WTC11 (cell line): ENCODE measurements around the gene SESN2.

Source experiments
- CREM ChIP-seq: sonication (generic); formaldehyde crosslinking; IDR thresholded peaks from 2 replicates; pipeline ENCODE4 v1.8.1; 2022; ENCODE audit warnings: mild to moderate bottlenecking, missing genetic modification reagents, moderate library complexity
- CTCF ChIP-seq: fragments of 200-600 bp; IDR thresholded peaks from 2 replicates; pipeline ENCODE4 v1.8.0; 2022; ENCODE audit warnings: antibody characterized with exemption
- E2F1 ChIP-seq: sonication (generic); formaldehyde crosslinking; IDR thresholded peaks from 2 replicates; pipeline ENCODE4 v1.8.0; 2022; ENCODE audit warnings: mild to moderate bottlenecking, missing genetic modification reagents
- MYBL2 ChIP-seq: sonication (generic); formaldehyde crosslinking; IDR thresholded peaks from 2 replicates; pipeline ENCODE4 v1.8.1; 2023; ENCODE audit warnings: mild to moderate bottlenecking, moderate library complexity, missing genetic modification reagents
- NR2C2 ChIP-seq: sonication (generic); formaldehyde crosslinking; IDR thresholded peaks from 2 replicates; pipeline ENCODE4 v1.8.0; 2022; ENCODE audit warnings: mild to moderate bottlenecking, missing genetic modification reagents
- SP1 ChIP-seq: sonication (generic); formaldehyde crosslinking; conservative IDR thresholded peaks from 2 replicates; pipeline ENCODE4 v1.8.1; 2022; ENCODE audit warnings: missing genetic modification reagents
- TF ChIP-seq, protein P1 (sequence below): sonication (generic); formaldehyde crosslinking; IDR thresholded peaks from 2 replicates; pipeline ENCODE4 v1.8.1; 2023; ENCODE audit warnings: mild to moderate bottlenecking, missing genetic modification reagents
- TF ChIP-seq, protein P2 (sequence below): sonication (generic); formaldehyde crosslinking; IDR thresholded peaks from 2 replicates; pipeline ENCODE4 v1.8.1; 2023; ENCODE audit warnings: mild to moderate bottlenecking, missing genetic modification reagents, borderline replicate concordance
- TF ChIP-seq, protein P3 (sequence below): fragments of 250-450 bp; sonication (Bioruptor Pico); IDR thresholded peaks from 2 replicates; pipeline ENCODE4 v1.8.0; 2021; ENCODE audit warnings: mild to moderate bottlenecking
- TF ChIP-seq, protein P4 (sequence below): fragments of 250-450 bp; sonication (Bioruptor Pico); IDR thresholded peaks from 2 replicates; pipeline ENCODE4 v1.9.0; 2021; ENCODE audit warnings: mild to moderate bottlenecking, borderline replicate concordance

DNA sequence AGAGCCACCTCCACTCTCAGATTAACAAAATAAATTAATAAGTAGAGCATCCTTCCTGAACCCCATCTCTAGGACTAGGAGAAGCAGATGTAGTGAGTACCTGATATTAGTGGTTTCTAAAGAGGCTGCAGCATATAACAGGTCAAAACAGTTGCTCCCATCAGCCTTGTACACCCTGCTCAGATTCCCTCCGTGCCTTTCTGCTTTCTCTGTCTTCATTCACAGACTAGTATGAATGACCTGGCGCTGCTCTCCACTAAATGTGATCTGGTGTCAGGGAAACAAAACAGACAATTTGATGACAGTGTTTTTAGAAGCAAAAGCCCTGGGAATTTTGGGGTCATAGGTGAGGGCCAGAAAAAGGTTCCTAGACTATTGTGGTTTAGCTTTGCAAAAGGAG lies 8.3 kb downstream of the SESN2 start:
- TF ChIP-seq, protein P1, sequence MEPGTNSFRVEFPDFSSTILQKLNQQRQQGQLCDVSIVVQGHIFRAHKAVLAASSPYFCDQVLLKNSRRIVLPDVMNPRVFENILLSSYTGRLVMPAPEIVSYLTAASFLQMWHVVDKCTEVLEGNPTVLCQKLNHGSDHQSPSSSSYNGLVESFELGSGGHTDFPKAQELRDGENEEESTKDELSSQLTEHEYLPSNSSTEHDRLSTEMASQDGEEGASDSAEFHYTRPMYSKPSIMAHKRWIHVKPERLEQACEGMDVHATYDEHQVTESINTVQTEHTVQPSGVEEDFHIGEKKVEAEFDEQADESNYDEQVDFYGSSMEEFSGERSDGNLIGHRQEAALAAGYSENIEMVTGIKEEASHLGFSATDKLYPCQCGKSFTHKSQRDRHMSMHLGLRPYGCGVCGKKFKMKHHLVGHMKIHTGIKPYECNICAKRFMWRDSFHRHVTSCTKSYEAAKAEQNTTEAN, result no peak
- TF ChIP-seq SP1 (CRISPR knock-in tag) (no peak), E2F1 (CRISPR knock-in tag) (no peak), CTCF (no peak), MYBL2 (CRISPR knock-in tag) (no peak), NR2C2 (CRISPR knock-in tag) (no peak), CREM (CRISPR knock-in tag) (no peak)
- TF ChIP-seq, protein P2, sequence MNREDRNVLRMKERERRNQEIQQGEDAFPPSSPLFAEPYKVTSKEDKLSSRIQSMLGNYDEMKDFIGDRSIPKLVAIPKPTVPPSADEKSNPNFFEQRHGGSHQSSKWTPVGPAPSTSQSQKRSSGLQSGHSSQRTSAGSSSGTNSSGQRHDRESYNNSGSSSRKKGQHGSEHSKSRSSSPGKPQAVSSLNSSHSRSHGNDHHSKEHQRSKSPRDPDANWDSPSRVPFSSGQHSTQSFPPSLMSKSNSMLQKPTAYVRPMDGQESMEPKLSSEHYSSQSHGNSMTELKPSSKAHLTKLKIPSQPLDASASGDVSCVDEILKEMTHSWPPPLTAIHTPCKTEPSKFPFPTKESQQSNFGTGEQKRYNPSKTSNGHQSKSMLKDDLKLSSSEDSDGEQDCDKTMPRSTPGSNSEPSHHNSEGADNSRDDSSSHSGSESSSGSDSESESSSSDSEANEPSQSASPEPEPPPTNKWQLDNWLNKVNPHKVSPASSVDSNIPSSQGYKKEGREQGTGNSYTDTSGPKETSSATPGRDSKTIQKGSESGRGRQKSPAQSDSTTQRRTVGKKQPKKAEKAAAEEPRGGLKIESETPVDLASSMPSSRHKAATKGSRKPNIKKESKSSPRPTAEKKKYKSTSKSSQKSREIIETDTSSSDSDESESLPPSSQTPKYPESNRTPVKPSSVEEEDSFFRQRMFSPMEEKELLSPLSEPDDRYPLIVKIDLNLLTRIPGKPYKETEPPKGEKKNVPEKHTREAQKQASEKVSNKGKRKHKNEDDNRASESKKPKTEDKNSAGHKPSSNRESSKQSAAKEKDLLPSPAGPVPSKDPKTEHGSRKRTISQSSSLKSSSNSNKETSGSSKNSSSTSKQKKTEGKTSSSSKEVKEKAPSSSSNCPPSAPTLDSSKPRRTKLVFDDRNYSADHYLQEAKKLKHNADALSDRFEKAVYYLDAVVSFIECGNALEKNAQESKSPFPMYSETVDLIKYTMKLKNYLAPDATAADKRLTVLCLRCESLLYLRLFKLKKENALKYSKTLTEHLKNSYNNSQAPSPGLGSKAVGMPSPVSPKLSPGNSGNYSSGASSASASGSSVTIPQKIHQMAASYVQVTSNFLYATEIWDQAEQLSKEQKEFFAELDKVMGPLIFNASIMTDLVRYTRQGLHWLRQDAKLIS (CRISPR knock-in tag), result no peak
- TF ChIP-seq, protein P3, sequence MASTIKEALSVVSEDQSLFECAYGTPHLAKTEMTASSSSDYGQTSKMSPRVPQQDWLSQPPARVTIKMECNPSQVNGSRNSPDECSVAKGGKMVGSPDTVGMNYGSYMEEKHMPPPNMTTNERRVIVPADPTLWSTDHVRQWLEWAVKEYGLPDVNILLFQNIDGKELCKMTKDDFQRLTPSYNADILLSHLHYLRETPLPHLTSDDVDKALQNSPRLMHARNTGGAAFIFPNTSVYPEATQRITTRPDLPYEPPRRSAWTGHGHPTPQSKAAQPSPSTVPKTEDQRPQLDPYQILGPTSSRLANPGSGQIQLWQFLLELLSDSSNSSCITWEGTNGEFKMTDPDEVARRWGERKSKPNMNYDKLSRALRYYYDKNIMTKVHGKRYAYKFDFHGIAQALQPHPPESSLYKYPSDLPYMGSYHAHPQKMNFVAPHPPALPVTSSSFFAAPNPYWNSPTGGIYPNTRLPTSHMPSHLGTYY (CRISPR knock-in tag), result no peak
- TF ChIP-seq, protein P4, sequence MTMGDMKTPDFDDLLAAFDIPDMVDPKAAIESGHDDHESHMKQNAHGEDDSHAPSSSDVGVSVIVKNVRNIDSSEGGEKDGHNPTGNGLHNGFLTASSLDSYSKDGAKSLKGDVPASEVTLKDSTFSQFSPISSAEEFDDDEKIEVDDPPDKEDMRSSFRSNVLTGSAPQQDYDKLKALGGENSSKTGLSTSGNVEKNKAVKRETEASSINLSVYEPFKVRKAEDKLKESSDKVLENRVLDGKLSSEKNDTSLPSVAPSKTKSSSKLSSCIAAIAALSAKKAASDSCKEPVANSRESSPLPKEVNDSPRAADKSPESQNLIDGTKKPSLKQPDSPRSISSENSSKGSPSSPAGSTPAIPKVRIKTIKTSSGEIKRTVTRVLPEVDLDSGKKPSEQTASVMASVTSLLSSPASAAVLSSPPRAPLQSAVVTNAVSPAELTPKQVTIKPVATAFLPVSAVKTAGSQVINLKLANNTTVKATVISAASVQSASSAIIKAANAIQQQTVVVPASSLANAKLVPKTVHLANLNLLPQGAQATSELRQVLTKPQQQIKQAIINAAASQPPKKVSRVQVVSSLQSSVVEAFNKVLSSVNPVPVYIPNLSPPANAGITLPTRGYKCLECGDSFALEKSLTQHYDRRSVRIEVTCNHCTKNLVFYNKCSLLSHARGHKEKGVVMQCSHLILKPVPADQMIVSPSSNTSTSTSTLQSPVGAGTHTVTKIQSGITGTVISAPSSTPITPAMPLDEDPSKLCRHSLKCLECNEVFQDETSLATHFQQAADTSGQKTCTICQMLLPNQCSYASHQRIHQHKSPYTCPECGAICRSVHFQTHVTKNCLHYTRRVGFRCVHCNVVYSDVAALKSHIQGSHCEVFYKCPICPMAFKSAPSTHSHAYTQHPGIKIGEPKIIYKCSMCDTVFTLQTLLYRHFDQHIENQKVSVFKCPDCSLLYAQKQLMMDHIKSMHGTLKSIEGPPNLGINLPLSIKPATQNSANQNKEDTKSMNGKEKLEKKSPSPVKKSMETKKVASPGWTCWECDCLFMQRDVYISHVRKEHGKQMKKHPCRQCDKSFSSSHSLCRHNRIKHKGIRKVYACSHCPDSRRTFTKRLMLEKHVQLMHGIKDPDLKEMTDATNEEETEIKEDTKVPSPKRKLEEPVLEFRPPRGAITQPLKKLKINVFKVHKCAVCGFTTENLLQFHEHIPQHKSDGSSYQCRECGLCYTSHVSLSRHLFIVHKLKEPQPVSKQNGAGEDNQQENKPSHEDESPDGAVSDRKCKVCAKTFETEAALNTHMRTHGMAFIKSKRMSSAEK (CRISPR knock-in tag), result no peak
